GM21619 (cell line): ENCODE data around the gene UGGT2.
"Not testable (repeated sequence)": the region's sequence is repeated elsewhere in the genome, so short reads cannot be mapped to it uniquely, and the experiment has no call there.

ENCODE experiments used
- ATAC-seq: cut with Tn5 transposase; IDR thresholded peaks from one replicate; pipeline ENCODE4 v1.9.1; 2021; ENCODE audit not compliant: unreplicated experiment

The UGGT2 gene

GRCh38 chr13:95805921-95806320 is 247.3 kb downstream of the UGGT2 start:
- no peak for ATAC-seq

GRCh38 chr13:95801825-95802224 is 251.4 kb downstream of the UGGT2 start:
- ATAC-seq: no peak

- no peak for ATAC-seq
These were observed 252.8 kb downstream of the UGGT2 start for GRCh38 chr13:95800436-95800835.

GRCh38 chr13:95797016-95797415 is 256.2 kb downstream of the UGGT2 start:
- ATAC-seq: no peak

GRCh38 chr13:95793781-95794180 is 259.4 kb downstream of the UGGT2 start:
- ATAC-seq: no peak

GRCh38 chr13:95793018-95793555 is 260.1 kb downstream of the UGGT2 start:
- no peak for ATAC-seq

- no peak for ATAC-seq
These were observed 262.0 kb downstream of the UGGT2 start for GRCh38 chr13:95791084-95791722.

- not testable (repeated sequence) for ATAC-seq
These were observed 263.9 kb downstream of the UGGT2 start for GRCh38 chr13:95789315-95789714.

GRCh38 chr13:95788100-95788463 is 265.1 kb downstream of the UGGT2 start:
- no peak for ATAC-seq

GRCh38 chr13:95787356-95788099 is 265.7 kb downstream of the UGGT2 start:
- ATAC-seq: no peak

- ATAC-seq: no peak
These were observed 268.3 kb downstream of the UGGT2 start for GRCh38 chr13:95784900-95785290.

GRCh38 chr13:95784161-95784899 is 268.9 kb downstream of the UGGT2 start:
- ATAC-seq: no peak

- ATAC-seq: no peak
These were observed 269.5 kb downstream of the UGGT2 start for GRCh38 chr13:95783747-95784146.

- not testable (repeated sequence) for ATAC-seq
These were observed 271.3 kb downstream of the UGGT2 start for GRCh38 chr13:95781940-95782339.

- ATAC-seq: no peak
These were observed 272.2 kb downstream of the UGGT2 start for GRCh38 chr13:95781016-95781415.

- ATAC-seq: no peak
These were observed 273.7 kb downstream of the UGGT2 start for GRCh38 chr13:95779522-95779921.

GRCh38 chr13:95771905-95772304 is 281.3 kb downstream of the UGGT2 start:
- no peak for ATAC-seq

- no peak for ATAC-seq
These were observed 289.6 kb downstream of the UGGT2 start for GRCh38 chr13:95763601-95764000.

GRCh38 chr13:95762626-95763025 is 290.6 kb downstream of the UGGT2 start:
- ATAC-seq: not testable (repeated sequence)

- no peak for ATAC-seq
These were observed 297.1 kb downstream of the UGGT2 start for GRCh38 chr13:95756072-95756471.

GRCh38 chr13:95754069-95754468 is 299.1 kb downstream of the UGGT2 start:
- no peak for ATAC-seq

- ATAC-seq: no peak
These were observed 300.5 kb downstream of the UGGT2 start for GRCh38 chr13:95752677-95753076.
